ENCODE measurements around the gene NHLRC3.

DNA sequence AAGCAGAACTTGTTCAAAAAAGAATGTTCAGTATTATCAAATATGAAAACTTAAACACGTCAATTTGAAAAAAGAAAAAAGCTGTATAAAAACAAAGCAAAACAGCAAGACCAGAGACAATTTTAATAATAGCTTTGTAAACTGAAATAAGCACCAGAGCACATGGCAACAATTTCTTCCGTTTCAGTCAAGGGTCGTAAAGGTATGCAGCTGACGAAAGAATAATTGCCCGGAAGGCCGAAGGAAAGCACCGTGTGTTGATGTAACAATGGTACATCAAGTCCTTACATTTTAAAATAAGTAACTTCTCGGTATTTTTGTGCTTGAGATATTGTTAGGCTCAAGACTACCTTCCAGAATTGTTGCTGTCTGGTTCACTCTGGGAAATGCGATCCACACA lies 2.0 kb upstream of the NHLRC3 start:
- TF ChIP-seq, protein P1, sequence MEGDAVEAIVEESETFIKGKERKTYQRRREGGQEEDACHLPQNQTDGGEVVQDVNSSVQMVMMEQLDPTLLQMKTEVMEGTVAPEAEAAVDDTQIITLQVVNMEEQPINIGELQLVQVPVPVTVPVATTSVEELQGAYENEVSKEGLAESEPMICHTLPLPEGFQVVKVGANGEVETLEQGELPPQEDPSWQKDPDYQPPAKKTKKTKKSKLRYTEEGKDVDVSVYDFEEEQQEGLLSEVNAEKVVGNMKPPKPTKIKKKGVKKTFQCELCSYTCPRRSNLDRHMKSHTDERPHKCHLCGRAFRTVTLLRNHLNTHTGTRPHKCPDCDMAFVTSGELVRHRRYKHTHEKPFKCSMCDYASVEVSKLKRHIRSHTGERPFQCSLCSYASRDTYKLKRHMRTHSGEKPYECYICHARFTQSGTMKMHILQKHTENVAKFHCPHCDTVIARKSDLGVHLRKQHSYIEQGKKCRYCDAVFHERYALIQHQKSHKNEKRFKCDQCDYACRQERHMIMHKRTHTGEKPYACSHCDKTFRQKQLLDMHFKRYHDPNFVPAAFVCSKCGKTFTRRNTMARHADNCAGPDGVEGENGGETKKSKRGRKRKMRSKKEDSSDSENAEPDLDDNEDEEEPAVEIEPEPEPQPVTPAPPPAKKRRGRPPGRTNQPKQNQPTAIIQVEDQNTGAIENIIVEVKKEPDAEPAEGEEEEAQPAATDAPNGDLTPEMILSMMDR (IDR thresholded peaks at IDR 0.05) = no peak
- no peak for TF ChIP-seq POLR2AphosphoS5 (IDR thresholded peaks at IDR 0.05)
- no peak for TF ChIP-seq POLR2A (IDR thresholded peaks at IDR 0.05; ENCODE audit: low read depth)
- TF ChIP-seq EP300 (IDR thresholded peaks at IDR 0.05) = no peak

Data from esophagus muscularis mucosa (tissue), 4 donors.